Muscle of back (tissue), 13 donors: ENCODE results near the gene RFPL4A. TPM values are rescaled to one million over a fixed set of nuclear protein-coding genes. Genes with fewer than 3 reads are reported as not detected.
"Not testable (repeated sequence)": the region's sequence is repeated elsewhere in the genome, so short reads cannot be mapped to it uniquely, and the experiment has no call there.

ENCODE experiments used
- DNase-seq, 3 donors: peaks; one replicate each; pipeline versions ENCODE4 v3.0.0 to v3.0.0-alpha.2; 2013
- long read RNA-seq, 9 donors: transcript quantifications; one replicate each; lab custom pipeline, GENCODE V29; 2026
- polyA plus RNA-seq, 10 donors: library from polyadenylated mRNA; unstranded; fragments of 120-200 nt; gene quantifications; one replicate each; pipeline ENCODE4 v1.2.1, GENCODE V29; 2013; ENCODE audit not compliant: insufficient read length in 10 of 10

The RFPL4A gene
- polyA plus RNA-seq: under 1 TPM in 5 of 10 donors, not detected in 5; 0.27 to 0.51 (median 0.34) TPM
- long read RNA-seq, donor 1: 0 reads
- long read RNA-seq, donor 2: 0 reads
- long read RNA-seq, donor 3: 0 reads
- long read RNA-seq, donor 4: 0 reads
- long read RNA-seq, donor 5: 0 reads
- long read RNA-seq, donor 6: 0 reads
- long read RNA-seq, donor 7: 0 reads
- long read RNA-seq, donor 8: 0 reads
- long read RNA-seq, donor 9: 0 reads

DNA sequence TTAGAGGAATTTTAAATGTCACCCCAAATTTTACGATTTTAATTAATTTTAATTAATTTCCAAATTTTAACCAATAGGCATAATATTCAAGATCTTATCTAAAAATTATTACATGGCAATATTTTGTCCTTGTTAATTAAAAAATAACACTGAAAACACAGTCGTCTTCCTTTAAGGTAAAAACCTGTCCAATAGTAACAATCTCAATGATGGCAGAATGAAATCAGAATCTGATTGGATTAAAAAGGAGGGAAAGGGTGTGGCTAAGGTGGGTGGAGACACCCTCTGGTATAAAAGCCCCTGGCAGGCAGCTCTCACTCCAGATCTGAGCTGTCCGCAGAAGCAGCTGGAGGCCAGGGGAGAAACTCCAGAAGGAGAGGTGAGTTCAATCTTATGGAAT, at the start of gene RFPL4A:
TSS of gene RFPL4A (plus strand) at position 301 of the 400 bp plus-strand sequence. CDS start 2,704 bp downstream, outside the sequence.
- not testable (repeated sequence) for DNase-seq

DNA sequence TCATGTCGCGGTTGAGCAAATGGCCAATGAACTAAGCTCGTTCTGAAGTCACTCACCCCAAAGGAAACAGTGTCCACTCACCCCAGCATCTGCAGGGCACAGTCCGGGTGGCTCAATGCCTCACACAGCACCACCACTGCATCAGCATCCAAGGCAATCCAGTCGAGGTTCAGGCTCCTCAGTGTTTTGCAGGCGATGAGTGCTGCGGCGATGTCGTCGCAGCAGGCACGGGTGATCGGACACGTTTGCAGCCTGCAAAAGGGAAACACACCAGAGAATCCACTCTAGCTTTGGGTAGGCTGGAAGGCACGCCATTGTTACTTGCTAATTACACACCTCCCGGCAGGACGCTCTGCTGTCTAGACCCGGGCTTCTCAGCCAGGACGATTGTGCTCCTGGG, 47.2 kb upstream of the RFPL4A start:
- DNase-seq: no peak

DNA sequence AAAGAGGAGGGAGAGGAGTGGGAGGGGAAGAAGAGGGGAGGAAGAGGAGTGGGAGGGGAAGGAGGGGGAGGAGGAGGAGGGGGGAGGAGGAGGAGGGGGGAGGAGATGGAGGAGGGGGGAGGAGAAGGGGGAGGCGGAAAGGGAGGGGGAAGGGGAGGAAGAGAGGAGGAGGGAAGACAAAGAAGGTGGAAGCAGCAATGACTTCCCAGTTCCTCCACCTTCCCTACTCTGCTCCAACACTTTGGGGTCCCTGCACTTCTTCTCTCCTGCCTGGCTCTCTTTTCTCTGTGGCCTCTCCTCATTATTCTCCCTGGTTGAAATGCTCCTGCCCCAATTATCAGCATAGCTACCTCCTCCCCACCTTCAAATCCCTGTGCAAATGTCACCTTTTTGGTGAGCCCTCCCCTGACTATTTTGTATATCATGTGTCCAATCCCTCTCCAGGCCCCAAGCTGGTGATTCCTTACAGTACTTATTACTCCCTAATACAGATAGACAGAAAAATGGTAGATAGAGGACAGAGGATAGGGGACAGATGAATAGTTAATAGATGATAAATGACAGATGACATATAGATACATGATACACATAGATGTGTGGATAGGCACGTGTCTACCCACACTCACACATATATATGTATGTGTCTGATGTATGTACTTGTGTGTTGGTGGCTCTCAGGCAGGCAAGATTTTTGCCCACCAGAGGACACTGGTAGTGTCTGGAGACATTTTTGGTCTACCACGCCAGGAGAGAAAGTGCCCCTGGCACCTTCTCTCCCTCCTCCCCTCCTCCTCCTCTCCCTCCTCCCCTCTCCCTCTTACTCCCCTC, 45.9 kb upstream of the RFPL4A start:
- no peak for DNase-seq

DNA sequence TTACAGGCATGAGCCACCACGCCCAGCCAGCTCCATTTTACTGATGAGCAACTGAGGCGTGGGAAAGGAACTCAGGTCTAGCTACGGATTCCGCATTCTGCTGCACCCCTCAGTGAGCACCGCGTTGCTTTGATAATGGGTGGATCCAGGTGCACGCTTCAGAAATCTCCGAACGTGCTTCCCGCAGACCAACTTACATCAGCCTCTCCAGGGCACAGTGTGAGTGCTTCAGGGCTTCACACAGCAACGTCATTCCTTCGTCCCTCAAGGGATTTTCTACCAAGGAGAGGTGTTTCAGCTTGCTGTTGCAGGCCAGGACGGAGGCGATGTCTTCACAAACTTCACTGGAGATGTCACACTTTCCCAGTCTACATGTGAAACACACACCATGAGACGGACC, 42.4 kb upstream of the RFPL4A start:
- no peak for DNase-seq

DNA sequence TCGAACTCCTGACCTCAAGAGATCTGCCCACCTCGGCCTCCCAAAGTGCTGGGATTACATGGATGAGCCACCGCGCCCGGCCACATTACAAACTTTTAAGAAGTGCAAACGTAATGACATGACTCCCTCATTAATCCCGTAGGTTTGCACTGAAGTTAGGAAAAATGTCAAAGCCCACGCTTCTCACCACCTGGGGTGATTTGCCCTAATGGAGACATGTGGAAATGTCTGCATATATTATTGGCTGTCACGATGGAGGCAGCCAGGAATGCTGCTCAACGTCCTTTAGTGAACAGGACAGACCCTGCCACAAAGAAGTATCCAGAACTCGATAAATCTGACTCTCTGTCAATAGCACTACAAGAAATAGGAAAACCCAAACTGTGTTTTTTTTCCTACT, 41.6 kb upstream of the RFPL4A start:
- no peak for DNase-seq

DNA sequence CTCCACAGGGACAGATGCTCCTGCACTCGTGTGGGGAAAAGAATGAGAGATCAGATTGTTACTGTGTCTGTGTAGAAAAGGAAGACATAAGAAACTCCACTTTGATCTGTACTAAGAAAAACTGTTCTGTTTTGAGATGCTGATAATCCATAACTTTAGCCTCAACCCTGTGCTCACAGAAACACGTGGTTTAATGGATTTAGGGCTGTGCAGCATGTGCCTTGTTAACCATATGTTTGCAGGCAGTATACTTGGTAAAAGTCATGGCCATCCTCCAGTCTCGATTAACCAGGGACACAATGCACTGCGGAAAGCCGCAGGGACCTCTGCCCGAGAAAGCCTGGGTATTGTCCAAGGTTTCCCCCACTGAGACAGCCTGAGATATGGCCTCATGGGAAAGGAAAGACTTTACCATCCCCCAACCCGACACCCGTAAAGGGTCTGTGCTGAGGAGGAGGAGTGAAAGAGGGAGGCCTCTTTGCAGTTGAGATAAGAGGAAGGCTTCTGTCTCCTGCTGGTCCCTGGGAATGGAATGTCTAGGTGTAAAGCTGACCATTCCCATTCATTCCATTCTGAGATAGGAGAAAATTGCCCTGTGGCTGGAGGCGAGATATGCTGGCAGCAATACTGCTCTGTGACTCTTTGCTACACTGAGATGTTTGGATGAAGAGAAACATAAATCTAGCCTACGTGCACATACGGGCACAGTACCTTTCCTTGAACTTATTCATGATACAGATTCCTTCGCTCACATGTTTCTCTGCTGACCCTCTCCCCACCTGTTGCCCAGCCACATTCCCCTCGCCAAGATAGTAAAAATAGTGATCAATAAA, 40.8 kb upstream of the RFPL4A start:
- not testable (repeated sequence) for DNase-seq

DNA sequence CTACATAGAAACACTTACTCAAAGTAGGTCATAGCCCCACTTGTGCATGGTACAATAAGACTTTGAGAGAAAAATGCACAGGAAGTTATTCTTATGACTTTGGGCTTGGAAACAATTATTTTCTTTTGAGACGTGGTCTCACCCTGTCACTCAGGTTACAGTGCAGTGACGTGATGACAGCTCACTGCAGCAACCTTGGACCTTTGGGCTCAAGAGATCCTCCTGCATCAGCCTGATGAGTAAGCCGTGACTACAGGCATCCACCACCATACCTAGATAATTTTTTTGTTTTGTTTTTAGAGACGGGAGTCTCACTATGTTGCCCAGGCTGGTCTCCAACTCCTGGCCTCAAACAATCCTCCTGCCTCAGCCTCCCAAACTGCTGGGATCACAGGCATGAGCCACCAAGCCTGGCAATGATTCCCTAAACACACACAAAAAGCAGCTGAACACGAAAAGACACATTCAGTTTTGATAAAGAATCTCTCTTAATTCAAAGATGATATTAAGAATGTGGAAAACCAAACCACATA, 38.6 kb upstream of the RFPL4A start:
- DNase-seq: no peak

DNA sequence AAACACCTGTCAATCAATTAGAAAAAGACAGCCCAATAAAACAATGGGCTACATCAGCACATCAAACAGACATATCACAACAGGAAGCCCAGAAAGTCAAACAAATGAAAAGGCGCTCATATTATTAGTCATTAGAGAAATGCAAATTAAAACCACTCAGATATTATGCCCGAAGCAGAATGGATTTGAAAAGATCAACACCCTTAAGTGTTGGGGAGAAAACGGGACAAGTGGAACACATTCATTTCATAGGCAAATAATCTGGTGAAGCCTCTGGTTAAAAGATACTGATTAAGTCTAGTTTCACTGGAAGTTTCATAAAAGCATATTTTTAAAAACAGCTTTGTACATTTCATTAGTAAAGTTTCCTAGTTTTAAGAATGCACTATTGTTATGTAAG, 38.1 kb upstream of the RFPL4A start:
- DNase-seq: no peak

DNA sequence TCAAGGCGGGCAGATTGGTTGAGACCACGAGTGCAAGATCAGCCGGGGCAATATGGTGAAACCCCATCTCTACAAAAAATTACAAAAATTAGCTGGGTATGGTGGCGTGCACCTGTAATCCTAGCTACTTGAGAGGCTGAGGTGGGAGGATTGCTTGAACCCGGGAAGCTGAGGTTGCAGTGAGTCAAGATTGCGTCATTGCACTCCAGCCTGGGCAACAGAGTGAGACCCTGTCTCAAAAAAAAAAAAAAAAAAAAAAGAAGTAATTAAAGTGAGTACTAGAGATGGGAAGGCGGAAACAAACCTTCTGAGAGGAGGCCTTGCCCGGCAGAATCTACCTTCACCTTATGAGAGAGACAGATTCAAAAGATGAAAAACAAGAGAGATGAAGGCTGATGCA, 35.4 kb upstream of the RFPL4A start:
- no peak for DNase-seq

DNA sequence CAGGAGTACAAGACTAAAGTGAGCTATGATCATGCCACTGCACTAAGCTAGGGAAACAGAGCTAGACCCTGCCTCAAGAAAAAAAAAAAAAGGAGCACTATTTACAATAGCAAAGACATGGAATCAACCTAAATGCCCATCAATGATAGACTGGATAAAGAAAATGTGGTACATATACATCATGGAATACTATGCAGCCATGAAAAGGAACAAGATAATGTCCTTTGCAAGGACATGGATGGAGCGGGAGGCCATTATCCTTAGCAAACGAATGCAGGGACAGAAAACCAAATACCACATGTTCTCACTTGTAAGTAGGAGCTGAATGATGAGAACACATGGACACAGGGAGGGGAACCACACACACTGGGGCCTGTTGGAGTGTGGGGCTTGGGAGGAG, 28.5 kb upstream of the RFPL4A start:
- DNase-seq: not testable (repeated sequence)

DNA sequence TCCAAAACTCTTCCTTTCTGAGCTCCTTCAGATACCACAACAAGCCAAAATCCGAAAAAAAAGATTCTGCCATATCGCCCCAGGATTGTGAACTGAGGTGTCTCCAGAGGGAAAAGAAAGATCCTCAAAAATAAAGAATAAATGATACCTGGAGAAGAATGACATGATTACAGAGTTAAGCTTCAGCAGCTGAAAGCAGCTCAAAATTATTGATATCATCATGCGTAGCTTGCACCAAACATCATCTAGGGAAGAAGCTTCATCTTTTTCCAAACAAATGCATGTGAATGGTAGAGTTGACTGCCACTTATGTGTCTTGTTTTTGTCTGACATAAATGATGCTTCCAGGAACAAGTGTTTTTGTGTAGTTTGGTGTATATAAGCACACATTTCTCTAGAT, 20.6 kb upstream of the RFPL4A start, which contains the start of gene NLRP9:
TSS of gene NLRP9 (minus strand) at position 101 of the 400 bp plus-strand sequence. CDS start at position 73, 28 bp downstream.
- no peak for DNase-seq

DNA sequence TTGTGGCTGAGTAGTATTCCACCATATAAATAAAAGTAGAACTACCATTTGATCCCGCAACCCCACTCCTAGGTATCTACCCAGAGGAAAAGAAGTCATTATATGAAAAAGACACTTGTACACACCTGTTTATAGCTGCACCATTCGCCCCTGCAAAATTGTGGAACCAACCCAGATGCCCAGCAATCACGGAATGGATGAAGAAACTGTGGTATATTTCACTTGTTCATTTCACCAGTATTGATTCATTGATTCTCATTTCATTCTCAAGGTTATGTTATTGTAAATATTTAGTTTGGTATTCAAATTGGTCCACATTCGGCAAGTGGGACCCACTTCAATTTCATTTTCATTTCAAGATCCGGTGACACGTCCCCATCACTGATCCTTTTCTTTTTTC, 8.2 kb upstream of the RFPL4A start:
- DNase-seq: no peak

DNA sequence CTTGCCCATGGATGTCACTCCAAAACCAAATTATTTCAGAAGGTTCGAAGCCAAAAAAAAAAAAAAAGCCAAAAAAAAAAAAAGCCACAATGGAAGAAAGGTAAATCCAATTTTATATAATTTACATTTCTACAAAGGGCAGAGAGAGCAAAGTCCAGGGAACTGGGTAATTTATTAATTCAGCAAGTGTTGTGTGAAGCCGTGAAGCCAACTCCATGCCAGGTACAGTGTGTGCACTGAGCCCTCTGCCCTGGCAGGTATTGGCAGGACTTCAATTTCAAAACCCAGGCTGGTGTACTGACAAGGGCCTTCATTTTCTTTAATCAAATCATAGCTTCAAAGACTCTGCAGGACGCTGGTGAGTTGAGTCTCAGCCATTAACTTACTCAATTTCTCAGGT, 5.5 kb upstream of the RFPL4A start:
- DNase-seq: no peak

DNA sequence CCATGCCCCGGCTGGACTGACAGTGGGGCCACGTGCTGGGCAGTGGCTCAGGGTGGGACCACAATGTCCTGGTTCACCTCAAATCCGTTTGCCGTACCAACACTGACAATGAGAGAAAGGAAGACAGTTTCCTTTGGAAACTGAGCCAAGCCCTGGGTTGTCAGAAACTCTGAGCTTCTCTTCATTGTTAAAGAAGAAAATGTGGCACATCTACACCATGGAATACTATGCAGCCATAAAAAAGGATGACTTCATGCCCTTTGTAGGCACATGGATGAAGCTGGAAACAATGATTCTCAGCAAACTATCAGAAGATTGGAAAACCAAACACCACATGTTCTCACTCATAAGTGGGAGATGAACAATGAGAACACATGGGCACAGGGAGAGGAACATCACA, 2.1 kb upstream of the RFPL4A start:
- not testable (repeated sequence) for DNase-seq

DNA sequence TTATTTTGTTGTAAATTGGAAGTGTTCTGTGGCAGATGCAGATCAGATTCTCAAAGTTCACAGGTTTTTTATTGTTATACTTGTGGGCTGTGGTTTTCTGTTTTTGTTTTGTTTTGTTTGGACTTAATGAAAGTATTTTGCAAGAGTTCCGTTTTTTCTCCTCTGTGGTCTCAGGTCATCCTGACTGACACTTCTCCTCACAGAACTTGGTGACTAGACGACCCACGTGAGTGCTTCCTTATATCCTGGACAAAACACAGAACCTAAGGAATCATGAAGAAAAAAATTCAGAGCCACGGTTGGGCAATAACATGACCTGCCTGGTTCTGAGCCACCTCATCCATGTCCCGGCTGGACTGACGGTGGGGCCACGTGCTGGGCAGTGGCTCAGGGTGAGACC, 7.6 kb downstream of the RFPL4A start:
- no peak for DNase-seq

DNA sequence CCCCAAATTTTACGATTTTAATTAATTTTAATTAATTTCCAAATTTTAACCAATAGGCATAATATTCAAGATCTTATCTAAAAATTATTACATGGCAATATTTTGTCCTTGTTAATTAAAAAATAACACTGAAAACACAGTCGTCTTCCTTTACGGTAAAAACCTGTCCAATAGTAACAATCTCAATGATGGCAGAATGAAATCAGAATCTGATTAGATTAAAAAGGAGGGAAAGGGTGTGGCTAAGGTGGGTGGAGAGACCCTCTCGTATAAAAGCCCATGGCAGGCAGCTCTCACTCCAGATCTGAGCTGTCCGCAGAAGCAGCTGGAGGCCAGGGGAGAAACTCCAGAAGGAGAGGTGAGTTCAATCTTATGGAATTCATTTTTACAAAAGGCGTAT, 9.9 kb downstream of the RFPL4A start, which contains the start of gene RFPL4AL1:
TSS of gene RFPL4AL1 (plus strand) at position 301 of the 400 bp plus-strand sequence. CDS start 2,687 bp downstream, outside the sequence.
- DNase-seq: not testable (repeated sequence)

DNA sequence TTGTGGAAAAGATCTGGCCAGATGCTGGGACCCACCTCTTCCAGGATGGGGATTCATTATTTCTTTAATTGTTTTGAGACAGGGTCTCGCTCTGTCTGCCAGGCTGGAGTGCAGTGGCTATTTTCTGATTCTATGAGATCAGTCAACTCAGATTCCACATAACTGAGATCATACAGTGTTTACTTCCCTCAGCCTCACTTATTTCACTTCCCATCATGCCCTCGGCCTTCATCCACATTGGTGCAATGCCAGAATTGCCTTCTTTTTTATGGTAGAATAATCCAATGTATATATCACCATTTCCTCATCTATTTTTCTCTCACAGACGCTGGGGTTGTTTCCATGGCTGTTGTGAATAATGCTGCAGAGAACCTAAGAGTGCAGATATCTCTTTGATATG, 10.7 kb downstream of the RFPL4A start:
- not testable (repeated sequence) for DNase-seq

DNA sequence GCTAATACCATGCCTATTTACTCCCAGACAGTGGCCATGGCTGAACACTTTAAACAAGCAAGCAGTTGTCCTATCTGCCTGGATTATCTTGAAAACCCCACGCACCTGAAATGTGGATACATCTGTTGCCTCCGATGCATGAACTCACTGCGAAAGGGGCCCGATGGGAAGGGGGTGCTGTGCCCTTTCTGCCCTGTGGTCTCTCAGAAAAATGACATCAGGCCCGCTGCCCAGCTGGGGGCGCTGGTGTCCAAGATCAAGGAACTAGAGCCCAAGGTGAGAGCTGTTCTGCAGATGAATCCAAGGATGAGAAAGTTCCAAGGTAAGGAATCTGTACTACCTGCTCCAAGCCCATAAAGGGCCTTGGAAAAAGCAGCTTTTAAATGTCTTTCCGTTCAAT, 18.6 kb downstream of the RFPL4A start:
- DNase-seq: no peak

DNA sequence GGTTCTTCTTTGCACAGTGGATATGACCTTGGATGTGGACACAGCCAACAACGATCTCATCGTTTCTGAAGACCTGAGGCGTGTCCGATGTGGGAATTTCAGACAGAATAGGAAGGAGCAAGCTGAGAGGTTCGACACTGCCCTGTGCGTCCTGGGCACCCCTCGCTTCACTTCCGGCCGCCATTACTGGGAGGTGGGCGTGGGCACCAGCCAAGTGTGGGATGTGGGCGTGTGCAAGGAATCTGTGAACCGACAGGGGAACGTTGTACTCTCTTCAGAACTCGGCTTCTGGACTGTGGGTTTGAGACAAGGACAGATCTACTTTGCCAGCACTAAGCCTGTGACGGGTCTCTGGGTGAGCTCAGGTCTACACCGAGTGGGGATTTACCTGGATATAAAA, 19.4 kb downstream of the RFPL4A start:
- DNase-seq: no peak

DNA sequence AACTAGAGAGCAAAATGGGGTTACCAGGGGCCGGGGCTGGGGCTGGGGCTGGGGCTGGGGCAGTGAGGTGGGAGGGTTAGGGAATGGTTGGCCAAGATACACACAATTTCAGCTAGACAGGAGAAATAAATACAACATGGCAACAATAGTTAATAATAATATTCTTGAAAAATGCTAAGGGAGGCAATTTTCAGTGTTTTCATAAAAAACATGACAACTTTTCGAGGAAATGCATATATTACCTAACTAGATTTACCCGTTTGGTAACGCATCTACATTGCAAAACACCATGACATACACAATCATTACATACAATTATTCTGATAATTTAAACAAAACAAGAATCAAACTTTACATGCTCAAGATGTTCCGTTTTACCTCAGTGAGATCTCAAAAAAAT, 22.2 kb downstream of the RFPL4A start:
- DNase-seq: no peak

DNA sequence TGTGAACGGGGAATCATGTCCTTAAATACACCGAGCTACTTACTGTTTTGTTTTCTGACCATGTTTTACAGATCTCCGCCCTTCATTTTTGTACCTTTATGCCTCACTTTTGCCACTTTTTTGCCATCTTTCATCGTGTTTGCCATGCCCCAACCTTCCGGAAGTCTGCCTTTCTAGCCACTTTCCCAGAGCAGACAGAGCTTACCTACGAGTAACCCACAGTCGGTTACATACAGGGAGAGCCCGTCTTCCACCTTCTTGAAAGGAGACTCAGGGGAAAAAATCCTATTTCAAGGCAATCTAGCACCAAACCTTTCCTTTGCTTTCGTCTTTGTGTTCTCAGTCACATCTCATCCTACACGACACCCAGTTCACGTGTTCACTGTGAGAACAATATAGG, 36.1 kb downstream of the RFPL4A start:
- no peak for DNase-seq

DNA sequence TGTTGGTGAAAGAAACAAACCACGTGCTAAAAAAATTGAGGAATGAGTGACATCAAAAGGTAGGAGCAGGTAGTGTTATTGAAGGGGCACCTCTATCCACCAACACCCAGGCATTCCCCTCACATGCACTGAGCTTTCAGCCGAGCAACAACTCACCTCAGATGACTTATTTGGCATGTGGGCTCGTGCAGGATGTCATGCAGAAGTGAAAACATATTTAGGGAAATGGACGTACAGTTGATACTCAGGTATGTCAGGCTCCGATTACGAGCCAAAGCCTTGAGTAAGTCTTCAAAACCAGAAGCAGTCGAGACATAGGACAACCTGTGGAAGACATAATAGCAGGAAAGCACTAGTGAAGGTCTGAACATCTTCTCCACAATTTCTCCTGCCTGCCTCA, 42.5 kb downstream of the RFPL4A start:
- no peak for DNase-seq
